ENCODE measurements around the gene CPSF7. TPM values are rescaled to one million over a fixed set of nuclear protein-coding genes. Genes with fewer than 3 reads are reported as not detected.

CPSF7 gene
- total RNA-seq, 4 donors from 2014 or later = 29.9 to 45.2 (median 40.7) TPM

- Histone ChIP-seq H3K27ac (replicated peaks in 1 of 4) (no peak overlapping the region), H3K9me3 (no peaks in the 10 kb centered on the region), H3K27me3 (no peaks in the 10 kb centered on the region), H3K4me1 (peaks cover 0 to 10% (median 9%) of the 10 kb centered on the region in 4 donors), H3K36me3 (peaks cover 0 to 9% (median 1%) of the 10 kb centered on the region in 4 donors), H3K4me3 (no peak overlapping the region)
- intact Hi-C loops (cut with DNase I) = loop anchor here (10.0 kb wide), 1 partner anchor 126 kb away; no protein-coding TSS in a partner anchor
- TF ChIP-seq POLR2AphosphoS5 (IDR thresholded peaks at IDR 0.05) (no peak), POLR2A (IDR thresholded peaks at IDR 0.05; ENCODE audit: low read depth) (no peak), EP300 (IDR thresholded peaks at IDR 0.05) (no peak), CTCF (IDR thresholded peaks at IDR 0.05) (no peak)
- 95% methylated on average over 9 of the region's 9 CpGs for WGBS
- no peak for DNase-seq (ENCODE audit: extremely low spot score)
Measured at GRCh38 chr11:61380884-61381283, 48.9 kb downstream of the CPSF7 start.

DNA sequence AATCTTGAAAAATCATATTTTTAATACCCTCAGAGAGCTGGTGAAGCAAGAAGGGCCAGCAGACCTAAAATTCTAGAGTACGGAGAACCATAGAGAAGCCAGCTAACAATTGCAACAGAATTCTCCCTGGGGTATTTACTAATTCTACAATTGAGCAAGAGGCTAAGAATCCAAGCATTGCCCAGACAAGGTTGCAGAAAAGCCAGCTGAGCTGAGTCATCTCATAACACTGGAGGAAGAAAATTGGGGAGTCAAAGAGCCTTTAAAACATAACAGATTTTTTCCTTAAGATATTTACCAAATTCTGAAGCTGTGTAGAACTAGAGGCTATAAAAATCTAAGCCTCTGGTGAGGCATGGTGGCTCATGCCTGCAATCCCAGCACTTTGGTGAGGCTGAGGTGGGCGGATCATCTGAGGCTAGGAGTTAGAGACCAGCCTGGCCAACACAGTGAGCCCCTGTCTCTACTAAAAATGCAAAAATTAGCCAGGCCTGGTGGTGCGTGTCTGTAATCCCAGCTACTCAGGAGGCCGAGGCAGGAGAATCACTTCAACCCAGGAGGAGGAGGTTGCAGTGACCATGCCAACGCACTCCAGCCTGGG is 51.0 kb downstream of the CPSF7 start:
- TF ChIP-seq EP300 (IDR thresholded peaks at IDR 0.05) (no peak), CTCF (IDR thresholded peaks at IDR 0.05) (no peak), POLR2A (IDR thresholded peaks at IDR 0.05; ENCODE audit: low read depth) (no peak), POLR2AphosphoS5 (IDR thresholded peaks at IDR 0.05) (peak; percentile 30 to 44)
- intact Hi-C loops (cut with DNase I) = no loop called here
- H3K4me1 ChIP-seq = peaks cover 0 to 7% (median 2%) of the 10 kb centered on the region in 4 donors
- H3K4me3 ChIP-seq = no peak overlapping the region
- H3K27ac ChIP-seq (replicated peaks in 1 of 4) = peak overlapping the region; percentile 43 to 62 (median 57)
- H3K27me3 ChIP-seq = no peaks in the 10 kb centered on the region
- no peaks in the 10 kb centered on the region for H3K9me3 ChIP-seq
- peaks cover 0 to 20% (median 2%) of the 10 kb centered on the region in 4 donors for H3K36me3 ChIP-seq
- no peak for DNase-seq (ENCODE audit: extremely low spot score)
- 80% methylated on average over 5 of the region's 5 CpGs for WGBS

GRCh38 chr11:61377461-61378160 is 52.2 kb downstream of the CPSF7 start:
- WGBS = 94% methylated on average over 6 of the region's 6 CpGs
- DNase-seq (ENCODE audit: extremely low spot score) = no peak
- intact Hi-C loops (cut with DNase I) = no loop called here
- H3K4me1 ChIP-seq = peaks cover 0 to 11% (median 4%) of the 10 kb centered on the region in 4 donors
- H3K27me3 ChIP-seq = no peaks in the 10 kb centered on the region
- peaks cover 0 to 20% (median 2%) of the 10 kb centered on the region in 4 donors for H3K36me3 ChIP-seq
- no peak for TF ChIP-seq POLR2AphosphoS5 (IDR thresholded peaks at IDR 0.05)
- no peak for TF ChIP-seq CTCF (IDR thresholded peaks at IDR 0.05)
- TF ChIP-seq EP300 (IDR thresholded peaks at IDR 0.05) = no peak
- no peak for TF ChIP-seq POLR2A (IDR thresholded peaks at IDR 0.05; ENCODE audit: low read depth)
- H3K9me3 ChIP-seq = no peaks in the 10 kb centered on the region
- no peak overlapping the region for H3K4me3 ChIP-seq
- no peak overlapping the region for H3K27ac ChIP-seq (replicated peaks in 1 of 4)

- 85% methylated on average over 6 of the region's 6 CpGs for WGBS
- Histone ChIP-seq H3K9me3 (no peaks in the 10 kb centered on the region), H3K27ac (replicated peaks in 1 of 4) (no peak overlapping the region), H3K27me3 (no peaks in the 10 kb centered on the region), H3K4me3 (no peak overlapping the region), H3K4me1 (peaks cover 0 to 13% (median 4%) of the 10 kb centered on the region in 4 donors), H3K36me3 (peaks cover 0 to 27% (median 2%) of the 10 kb centered on the region in 4 donors)
- DNase-seq (ENCODE audit: extremely low spot score) = no peak
- intact Hi-C loops (cut with DNase I) = no loop called here
- no peak for TF ChIP-seq CTCF (IDR thresholded peaks at IDR 0.05)
- no peak for TF ChIP-seq EP300 (IDR thresholded peaks at IDR 0.05)
- no peak for TF ChIP-seq POLR2AphosphoS5 (IDR thresholded peaks at IDR 0.05)
- TF ChIP-seq POLR2A (IDR thresholded peaks at IDR 0.05; ENCODE audit: low read depth) = no peak
Measured at GRCh38 chr11:61375761-61376108, 54.0 kb downstream of the CPSF7 start.
